Dermis blood vessel endothelial cell (primary cell): ENCODE results near the gene FAM184A. TPM values are rescaled to one million over a fixed set of nuclear protein-coding genes. Genes with fewer than 3 reads are reported as not detected.

ENCODE experiments used
- total RNA-seq: library from RNA; depleted of rRNA; stranded (reverse); fragments of >200 nt; gene quantifications from 2 replicates; pipeline ENCODE4 v1.2.3, GENCODE V29; 2014

Gene FAM184A
- total RNA-seq, 1 donor from 2014 or later, result 0.17 TPM

Other genes with a start within 250 kb of the FAM184A start
- gene ASF1A, start 184.5 kb downstream of the FAM184A start, total RNA-seq, result 16.0 and 28.5 TPM in 2 replicates
- 18.1 and 27.6 TPM in 2 replicates for gene MCM9, start 143.5 kb downstream of the FAM184A start, total RNA-seq